Cerebellar cortex (tissue), 1 donor: ENCODE results near the gene SCUBE1.

Experiments used
- DNase-seq: peaks from one replicate; pipeline ENCODE4 v3.0.0-alpha.2; 2015; ENCODE audit warnings: low spot score

SCUBE1 gene

GRCh38 chr22:43343262-43343669, at the start of gene SCUBE1:
SCUBE1 (minus strand) TSS chr22:43343372; CDS start chr22:43343261, 111 bp downstream.
- DNase-seq = peak; percentile 38

GRCh38 chr22:43392385-43392989, 49.3 kb upstream of the SCUBE1 start:
- DNase-seq = no peak

- no peak for DNase-seq
These were observed 48.1 kb upstream of the SCUBE1 start for GRCh38 chr22:43391306-43391705.

GRCh38 chr22:43390872-43391271, 47.7 kb upstream of the SCUBE1 start:
- no peak for DNase-seq

- DNase-seq = no peak
These were observed 47.0 kb upstream of the SCUBE1 start for GRCh38 chr22:43390166-43390565.

- DNase-seq = no peak
These were observed 46.2 kb upstream of the SCUBE1 start for GRCh38 chr22:43389227-43389836.

- DNase-seq = peak; percentile 58
These were observed 45.3 kb upstream of the SCUBE1 start for GRCh38 chr22:43388420-43388851.

GRCh38 chr22:43387815-43388214, 44.6 kb upstream of the SCUBE1 start:
- no peak for DNase-seq

GRCh38 chr22:43385770-43386641, 42.8 kb upstream of the SCUBE1 start:
- peak; percentile 78 for DNase-seq

GRCh38 chr22:43384863-43385262, 41.7 kb upstream of the SCUBE1 start:
- no peak for DNase-seq

- no peak for DNase-seq
These were observed 38.5 kb upstream of the SCUBE1 start for GRCh38 chr22:43381693-43382092.

GRCh38 chr22:43377896-43378704, 34.9 kb upstream of the SCUBE1 start:
- no peak for DNase-seq

GRCh38 chr22:43377548-43377895, 34.4 kb upstream of the SCUBE1 start:
- no peak for DNase-seq

GRCh38 chr22:43376765-43377547, 33.8 kb upstream of the SCUBE1 start:
- DNase-seq = no peak

- DNase-seq = no peak
These were observed 32.8 kb upstream of the SCUBE1 start for GRCh38 chr22:43375951-43376455.

- no peak for DNase-seq
These were observed 26.9 kb upstream of the SCUBE1 start for GRCh38 chr22:43370036-43370435.

- DNase-seq = no peak
These were observed 22.7 kb upstream of the SCUBE1 start for GRCh38 chr22:43365715-43366440.

- DNase-seq = peak; percentile 31
These were observed 20.9 kb upstream of the SCUBE1 start for GRCh38 chr22:43364169-43364435.

- no peak for DNase-seq
These were observed 20.4 kb upstream of the SCUBE1 start for GRCh38 chr22:43363315-43364168.

- DNase-seq = no peak
These were observed 17.4 kb upstream of the SCUBE1 start for GRCh38 chr22:43360576-43360975.
